GM21390 (cell line): ENCODE measurements around the gene CYS1.
"Not testable (repeated sequence)": the region's sequence is repeated elsewhere in the genome, so short reads cannot be mapped to it uniquely, and the experiment has no call there.

Source experiments
- ATAC-seq: cut with Tn5 transposase; IDR thresholded peaks from one replicate; pipeline ENCODE4 v1.9.1; 2021; ENCODE audit not compliant: unreplicated experiment

CYS1 gene

DNA sequence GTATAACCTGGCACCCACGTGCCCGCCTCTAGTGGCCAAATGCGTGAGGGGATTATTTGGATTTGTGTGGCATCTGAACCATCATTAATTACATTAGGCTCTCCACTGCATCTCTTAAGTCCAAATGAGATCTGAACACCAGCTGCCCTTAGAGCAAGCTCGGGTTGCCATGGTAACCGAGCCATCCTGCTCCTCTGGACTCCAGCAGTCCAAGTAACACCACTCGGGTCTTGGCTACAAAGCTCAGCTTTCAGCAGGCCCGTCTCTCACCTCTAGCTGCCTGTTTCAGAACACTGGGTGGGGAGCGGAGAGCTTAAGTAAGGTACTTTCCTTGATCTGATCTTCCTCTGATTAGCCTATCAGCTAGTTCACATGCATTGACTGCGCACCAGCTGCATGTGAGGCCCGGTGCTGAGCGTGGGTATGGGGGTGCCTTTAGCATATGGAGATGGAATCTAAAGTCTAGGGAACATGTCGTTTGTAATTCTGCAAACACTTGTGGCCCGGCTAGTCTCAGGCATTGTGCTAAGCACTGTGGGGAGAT lies 14.1 kb upstream of the CYS1 start:
- ATAC-seq: no peak

DNA sequence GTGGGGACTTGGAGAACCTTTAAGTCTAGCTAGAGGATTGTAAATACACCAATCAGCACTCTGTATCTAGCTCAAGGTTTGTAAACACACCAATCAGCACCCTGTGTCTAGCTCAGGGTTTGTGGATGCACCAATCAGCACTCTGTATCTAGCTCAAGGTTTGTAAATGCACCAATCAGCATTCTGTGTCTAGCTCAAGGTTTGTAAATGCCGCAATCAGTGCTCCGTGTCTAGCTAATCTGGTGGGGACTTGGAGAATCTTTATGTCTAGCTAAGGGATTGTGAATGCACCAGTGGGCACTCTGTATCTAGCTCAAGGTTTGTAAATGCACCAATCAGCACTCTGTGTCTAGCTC lies 11.7 kb upstream of the CYS1 start:
- ATAC-seq: not testable (repeated sequence)

DNA sequence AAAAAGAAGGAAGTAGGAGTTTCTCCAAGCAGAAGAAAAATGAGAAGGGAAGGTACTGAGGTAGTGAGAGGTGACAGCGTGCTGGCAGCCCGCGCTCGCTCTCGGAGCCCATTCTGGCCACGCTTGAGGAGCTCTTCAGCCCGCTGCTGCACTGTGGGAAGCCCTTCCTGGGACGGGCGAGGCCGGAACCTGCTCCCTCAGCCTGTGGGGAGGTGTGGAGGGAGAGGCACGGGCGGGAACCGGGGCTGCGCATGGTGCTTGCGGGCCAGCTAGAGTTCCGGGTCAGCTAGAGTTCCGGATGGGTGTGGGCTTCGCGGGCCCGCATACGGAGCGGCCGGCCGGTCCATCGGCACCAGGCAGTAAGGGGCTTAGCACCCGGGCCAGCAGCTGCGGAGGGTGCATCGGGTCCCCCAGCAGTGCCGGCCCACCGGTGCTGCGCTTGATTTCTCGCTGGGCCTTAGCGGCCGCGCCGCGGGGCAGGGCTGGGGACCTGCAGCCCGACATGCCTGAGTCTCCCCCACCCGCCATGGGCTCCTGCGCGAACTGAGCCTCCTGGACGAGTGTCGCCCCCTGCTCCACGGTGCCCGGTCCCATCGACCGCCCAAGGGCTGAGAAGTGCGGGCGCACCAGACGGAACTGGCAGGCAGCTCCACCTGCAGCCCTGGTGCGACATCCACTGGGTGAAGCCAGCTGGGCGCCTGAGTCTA lies 11.1 kb upstream of the CYS1 start:
- no peak for ATAC-seq

DNA sequence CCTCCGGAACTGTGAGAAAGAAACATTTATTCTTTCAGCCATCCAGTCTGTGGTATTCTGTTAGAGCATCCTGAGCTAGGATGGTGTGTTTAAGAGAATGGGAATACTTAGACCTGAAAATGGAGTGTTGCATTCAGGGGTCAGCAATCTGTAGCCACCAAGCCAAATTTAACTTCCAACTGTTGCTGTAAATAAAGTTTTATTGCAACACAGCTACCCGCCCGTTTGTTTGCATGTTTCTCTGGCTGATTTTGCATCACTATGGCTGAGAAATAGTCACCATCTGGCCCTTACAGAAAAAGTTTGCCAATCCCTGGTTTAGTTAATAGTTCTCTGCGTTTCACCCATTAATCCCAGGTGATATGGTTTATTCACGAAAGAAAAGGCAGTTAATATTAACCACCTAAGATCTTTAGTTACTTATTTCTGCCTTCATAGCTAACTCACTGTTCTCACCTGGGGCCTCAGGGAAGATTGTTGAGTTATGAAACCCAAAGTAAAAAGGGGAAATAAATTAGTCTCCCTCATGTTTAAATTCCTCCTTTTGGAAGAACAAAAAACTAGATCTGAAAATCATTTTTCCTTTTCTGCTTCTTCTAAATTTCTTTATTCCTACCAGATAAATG lies 9.5 kb upstream of the CYS1 start:
- no peak for ATAC-seq

DNA sequence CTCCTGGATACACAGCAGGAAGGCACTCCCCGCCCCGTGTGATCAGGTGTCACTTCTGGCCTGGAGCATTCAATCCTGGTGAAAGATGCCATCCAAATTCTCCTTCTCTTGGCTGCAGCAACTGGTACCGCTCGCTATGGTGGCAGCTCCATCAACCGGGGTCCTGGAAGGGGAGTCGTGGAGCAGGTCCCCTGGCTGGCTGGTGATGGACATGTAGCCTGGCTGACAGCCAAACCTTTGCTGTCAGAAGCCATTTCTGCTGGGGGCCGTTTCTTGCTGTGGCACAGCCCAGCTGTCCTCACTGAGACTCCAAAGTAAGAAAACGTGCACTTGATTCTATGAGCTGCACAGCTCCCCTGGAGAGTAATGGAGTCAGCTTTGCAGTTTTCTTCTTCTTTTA lies 7.1 kb upstream of the CYS1 start:
- ATAC-seq: no peak

DNA sequence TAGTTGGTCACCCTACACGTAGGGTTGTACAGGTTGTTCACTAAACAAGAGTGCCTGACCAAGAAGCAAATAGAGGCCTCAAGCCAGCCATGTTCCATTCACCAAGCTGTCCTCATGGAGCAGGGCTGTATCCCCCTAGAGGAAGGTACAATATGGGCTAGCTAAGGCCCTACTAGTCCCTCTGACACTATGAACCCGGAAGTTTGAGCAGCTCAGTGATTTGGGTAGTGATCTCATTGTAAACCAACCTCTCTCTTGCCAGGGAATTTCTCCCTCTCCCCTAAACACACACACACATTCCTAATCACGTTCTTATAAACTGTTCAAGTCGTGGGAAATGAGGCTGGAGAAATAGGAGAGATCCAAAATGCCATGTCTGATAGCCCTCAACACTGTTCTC lies 6.7 kb upstream of the CYS1 start:
- no peak for ATAC-seq

DNA sequence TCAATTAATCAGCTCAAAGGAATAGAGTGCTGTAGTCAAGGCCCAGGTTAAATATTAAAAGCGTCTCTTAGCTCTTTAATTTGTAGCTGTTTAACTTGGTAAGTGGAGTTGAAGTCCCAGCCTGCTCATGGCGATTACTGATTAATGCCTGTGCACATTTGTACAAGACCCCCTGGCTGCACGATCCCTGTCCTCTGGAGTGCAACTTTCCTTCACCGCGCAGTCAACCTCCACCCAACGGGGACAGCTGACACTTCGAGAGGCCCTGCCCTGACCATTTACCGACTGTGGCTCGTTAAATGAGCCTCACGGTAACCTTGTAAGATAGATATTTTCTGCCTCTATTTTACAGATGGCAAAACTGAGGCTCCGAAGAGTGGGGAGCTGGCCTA lies 5.5 kb upstream of the CYS1 start:
- ATAC-seq: no peak

DNA sequence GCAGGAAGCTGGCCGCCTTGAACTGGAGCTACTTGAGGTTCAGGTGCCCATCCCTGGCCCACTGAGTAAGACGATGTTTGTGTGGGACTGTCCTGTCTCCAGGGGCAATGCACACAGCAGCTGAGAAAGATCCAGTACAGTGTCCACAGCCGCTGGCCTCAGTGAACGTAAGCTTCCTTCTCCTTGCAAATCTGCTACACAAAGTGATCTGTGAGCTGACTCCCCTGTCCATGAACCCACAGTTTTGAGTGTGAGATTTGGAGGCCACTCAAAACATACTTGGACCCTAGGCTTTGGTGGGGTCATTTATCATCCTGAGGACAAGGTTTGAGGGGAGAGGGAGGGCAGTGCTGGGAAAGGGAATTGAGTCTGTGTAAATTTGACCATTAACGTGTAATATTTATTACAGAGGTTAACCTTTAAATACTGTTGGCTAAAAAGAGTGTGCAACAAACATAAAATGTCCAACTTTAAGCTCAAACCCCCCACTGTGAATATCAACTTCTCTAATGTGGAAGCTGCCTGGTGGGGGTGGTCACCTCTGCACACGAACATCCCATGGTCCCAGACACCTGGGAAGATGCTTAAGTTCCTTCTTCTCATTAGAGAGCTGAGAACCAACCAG lies 4.9 kb upstream of the CYS1 start:
- ATAC-seq: no peak

DNA sequence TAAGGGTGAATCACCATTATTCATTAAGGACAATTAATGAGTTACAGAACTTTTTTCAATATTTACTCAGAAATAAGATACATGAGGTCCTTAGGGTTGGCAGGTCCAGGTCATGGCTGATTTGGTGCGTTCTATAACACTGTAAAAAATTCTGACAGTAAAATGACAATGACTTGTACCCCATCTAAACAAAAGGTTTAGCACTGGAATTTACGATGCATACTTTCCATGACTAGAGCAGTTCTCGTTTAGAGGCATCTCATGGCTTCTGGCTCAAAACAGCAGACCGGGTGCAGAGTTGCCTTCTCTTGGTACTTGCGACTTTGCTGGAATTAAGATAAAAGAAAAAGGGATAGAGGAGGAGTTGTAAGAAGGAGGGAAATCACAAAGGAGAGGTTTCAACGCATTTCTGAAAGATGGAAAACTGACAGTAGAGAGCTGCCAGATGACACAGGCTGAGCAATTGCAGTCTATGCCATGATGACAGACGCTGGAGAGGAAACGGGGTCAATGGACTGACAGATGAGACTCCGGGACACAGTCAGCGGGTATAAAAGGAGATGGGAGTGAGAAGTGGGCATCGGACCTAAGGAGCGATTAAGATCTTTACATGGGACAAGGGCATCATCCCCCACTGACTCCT lies 4.1 kb upstream of the CYS1 start:
- no peak for ATAC-seq

DNA sequence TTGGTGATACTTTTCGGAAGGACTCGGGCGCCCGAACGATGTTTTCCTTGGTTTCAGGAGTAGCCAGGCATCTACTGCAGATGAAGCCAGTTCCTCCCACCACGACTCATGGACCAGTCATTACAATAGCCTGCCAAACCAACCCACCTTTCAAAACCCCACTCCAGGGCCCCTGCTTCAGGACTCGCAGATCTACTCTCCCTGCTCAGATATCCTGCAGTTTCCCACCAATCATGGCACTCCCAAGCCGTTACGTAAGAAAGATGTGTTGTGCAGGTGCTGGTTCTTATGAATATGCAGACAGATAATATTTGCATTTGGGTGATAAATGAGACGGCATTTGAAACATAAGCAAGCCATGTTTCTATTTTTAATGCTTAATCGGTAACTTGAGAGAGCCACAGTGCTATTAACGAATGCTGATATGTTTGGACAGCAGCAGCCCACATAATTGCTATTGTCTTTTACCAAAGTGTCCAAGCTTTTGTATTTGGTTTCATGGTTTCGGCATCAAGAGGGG lies 3.5 kb upstream of the CYS1 start:
- no peak for ATAC-seq

DNA sequence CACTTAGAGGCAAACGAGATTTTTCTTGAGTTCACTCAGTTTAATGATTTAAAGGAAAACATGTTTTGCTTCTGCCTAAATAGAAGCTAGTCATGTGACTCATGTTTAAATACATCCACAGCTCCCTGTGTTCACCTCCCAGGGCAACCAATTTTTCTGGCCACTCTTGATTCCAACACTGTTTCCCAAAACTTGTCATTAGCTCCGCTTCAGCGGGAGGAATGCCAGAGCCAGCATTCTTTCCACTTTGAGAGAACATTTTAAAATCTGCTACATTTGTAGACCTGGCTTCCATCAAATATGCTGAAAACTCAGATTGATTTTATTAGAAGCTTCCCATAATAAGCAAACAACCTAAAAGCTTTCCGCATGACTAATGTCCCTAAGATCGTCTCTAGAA lies 2.8 kb upstream of the CYS1 start:
- ATAC-seq: no peak

DNA sequence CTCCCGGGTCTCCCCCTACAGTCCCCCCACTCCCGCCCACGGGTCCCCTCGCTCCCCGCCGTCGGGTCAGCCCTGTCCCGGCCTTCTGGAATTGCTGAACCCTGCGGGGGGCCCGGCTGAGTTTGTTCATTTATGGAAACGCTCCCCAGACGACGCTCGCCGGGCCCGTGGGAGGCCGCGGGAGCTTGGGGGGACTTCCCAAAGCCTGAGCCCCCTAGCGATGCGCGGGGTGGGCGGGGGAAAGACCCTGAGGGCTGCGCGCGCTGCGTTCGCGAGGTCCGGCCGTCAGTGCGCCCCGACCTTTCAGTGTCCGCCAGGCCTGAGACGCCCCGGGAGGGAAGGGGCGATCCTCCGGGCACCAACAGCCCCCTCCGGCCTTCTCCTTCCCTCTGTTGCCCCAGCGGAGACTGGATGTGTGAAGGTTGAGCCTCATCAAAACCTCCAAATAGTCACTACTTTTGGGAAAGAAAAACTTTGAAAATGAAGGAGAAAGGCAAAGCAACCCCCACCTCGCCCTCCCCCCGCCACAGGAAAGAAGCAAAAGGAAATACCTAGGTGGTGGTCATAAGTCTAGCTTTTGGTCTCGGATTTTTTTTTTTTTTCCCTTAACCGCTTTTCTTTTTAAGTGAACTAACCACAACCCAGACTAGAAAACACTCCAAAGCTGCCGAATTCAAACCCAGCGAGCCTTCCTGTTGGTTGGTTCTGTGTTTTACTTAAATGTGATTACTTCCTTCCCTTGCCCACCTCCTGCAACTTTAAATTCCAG lies 509 bp upstream of the CYS1 start:
- ATAC-seq: no peak

DNA sequence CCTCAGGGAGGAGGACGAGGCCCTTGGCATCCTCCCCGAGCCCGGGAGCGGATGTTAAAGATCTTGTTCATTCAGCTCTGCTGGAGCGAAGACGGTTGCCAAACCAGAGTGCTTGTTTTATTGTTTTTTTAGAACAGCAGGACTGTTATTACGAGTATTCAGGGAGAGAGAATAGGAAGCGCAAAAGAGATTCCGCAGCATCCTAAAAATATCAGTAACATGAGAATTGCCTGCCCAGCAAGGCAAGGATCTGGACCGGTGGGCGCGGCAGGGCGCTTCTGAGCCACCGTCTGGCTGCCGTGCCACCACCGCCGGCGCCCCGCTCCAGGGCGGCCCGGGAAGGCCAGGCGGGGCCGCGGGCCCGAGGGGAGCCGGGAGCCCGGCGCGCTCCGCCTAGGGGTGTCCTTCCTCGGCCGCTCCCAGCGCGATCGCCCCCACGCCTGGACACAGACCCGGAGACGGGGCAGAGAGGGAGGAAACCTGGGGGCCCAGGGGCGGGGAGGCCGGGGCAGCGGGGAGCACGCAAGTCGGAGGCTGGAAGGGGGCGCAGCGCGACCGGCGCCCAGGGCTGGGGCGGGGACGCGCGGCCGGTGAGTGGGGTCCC lies 843 bp downstream of the CYS1 start:
- no peak for ATAC-seq

DNA sequence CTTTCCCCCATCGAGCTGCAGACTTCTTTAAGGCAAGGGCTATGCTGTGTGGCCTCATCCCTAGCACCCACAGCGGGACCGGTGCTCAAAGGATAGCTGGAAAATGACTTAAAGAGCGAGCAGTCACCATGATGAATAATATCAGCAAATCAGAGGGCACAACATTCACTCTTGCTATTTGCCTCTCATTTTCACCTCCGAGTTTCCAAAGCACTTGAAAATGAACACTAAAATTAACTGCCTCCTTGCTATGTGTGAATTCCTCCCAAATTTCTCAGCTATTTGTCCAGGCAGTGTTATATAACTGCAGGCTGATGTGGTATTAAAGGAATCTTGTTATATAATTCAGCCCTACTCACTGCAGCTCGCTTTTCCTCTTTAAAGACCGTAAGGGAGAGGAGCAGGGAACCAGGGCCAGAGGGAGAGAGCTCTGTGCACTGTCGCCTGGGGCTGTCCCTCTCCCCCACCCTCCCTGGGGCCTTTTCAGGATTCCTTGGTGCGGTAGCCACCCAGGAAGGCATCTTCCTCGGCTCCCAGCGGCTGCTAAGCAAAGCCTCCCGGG lies 1.4 kb downstream of the CYS1 start:
- no peak for ATAC-seq

DNA sequence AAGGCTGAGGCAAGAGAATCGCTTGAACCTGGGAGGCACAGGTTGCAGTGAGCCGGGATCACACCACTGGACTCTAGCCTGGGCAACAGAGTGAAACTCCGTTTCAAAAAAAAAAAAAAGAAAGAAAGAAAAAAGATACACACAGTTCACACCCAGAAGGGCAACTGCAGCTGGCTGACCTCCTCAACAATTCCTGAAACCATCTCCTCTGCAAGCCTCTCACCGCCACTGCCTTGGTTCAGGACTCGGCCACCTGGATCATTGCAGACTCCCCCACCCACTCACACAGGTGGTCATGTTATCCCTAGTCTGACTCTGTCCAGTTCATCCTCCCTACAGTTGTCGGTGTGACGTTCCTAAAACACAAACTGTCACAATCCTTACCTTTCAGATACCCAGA lies 2.2 kb downstream of the CYS1 start:
- ATAC-seq: no peak

DNA sequence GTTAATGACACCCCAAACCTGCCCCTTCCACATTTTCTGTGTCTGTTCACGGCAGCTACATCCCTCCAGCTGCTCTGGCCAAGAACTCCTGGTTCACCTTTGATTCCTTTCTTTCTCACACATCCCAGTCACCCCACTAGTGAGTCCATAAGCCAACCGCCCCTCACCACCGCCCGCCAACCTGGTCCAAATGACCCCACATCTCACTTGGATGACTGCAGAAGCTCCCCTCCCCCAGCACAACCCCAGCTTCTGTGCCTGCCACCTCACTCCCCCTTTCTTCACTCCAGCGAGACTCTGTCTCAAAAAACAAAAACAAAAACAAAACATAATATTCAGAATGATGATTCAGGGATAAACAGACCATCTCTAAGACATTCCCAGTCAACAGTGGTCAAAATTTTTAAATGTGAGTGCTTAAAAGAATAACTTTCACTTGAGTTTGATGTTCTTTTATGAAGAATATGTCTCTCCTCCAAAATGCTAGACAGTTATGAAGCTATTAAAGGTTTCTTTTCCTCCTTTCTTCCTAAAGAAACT lies 3.2 kb downstream of the CYS1 start:
- no peak for ATAC-seq

DNA sequence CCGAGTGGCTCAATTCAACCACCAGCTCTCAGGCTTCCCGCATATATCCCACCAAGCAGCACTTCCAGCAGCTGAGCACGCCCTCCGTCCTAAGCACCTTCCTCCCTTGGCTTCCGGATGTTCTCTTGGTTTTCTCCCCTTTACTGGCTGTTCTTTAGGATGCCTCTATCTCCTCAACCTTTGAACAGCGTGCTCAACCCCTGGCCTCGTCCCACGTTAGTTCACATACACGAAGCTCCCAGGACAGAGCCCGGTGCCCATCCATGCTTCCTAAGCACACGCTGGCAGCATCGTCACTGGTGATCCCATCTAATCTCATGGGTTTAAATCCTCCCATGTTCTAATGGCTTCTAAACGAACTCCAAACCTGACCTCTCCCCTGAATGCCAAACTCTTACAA lies 3.7 kb downstream of the CYS1 start:
- ATAC-seq: no peak

DNA sequence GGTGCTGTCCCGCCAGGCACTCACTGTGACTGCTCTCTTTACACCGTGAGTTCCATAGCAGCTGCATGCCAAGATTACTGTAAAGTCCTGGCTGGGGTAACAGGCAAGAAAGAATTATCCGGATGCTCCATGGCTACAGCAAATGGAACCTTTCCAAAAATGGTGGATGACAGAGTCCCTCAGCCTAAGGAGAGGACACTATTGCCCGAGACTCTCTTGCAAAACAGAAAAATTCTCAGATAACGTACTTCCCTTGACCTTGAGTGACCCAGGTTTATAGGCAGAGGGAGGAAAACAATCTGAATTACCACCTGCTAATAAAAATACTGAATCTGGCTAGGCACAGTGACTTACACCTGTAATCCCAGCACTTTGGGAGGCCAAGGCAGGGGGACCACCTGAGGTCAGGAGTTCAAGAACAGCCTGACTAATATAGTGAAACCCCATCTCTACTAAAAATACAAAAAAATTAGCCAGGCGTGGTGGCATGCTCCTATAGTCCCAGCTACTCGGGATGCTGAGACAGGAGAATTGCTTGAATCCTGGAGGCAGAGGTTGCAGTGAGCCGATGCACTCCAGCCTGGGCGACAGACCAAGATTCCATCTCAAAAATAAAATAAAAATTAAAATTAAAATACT lies 4.5 kb downstream of the CYS1 start:
- no peak for ATAC-seq

DNA sequence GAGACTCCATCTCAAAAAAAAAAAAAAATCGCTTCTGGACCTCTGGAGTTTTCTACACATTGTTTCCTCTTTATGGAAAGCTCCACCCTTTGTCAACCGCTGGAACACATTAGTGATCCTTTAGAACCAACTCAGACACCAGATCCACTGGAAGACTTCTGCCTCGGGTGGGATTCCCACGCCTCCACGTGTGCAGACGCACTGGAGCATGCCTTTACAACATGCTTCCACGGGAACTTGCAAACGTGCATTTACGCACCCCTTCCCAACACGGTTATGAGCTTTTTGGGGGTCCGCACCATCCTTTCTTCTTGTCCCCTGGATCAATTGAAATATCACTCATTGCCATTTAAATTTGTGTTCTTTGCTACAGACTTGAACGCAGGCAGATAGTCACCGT lies 5.1 kb downstream of the CYS1 start:
- ATAC-seq: no peak

DNA sequence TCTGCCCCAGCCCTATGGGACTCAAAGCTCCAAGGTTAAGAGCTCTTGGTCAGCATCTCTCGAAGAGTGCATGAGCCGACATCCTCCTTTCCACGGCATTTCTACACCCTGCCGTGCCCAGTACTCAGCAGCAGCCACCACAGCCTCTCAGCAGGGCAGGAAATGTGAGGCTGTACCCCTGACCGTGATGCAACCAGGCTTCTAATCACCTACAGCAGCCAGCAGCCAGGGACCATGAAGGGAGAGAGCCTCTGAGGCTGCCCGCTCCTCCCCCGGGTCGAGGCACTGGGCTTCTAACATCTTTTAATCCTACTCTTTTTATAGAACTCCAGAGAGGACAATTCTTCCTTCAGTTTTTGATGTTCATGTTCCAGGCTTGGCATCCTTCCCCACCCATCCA lies 6.5 kb downstream of the CYS1 start:
- ATAC-seq: no peak
